Karpas-422 (cell line): ENCODE results near the gene RNF138. TPM values are rescaled to one million over a fixed set of nuclear protein-coding genes. Genes with fewer than 3 reads are reported as not detected.
A peak's percentile ranks its signal among the peaks of the same experiment; 100 is the strongest.
"Not testable (repeated sequence)": the region's sequence is repeated elsewhere in the genome, so short reads cannot be mapped to it uniquely, and the experiment has no call there.

Experiments
- DNase-seq: peaks from one replicate; pipeline ENCODE4 v3.0.0-alpha.2; 2015
- H2AFZ ChIP-seq: fragments of 200-600 bp; sonication (generic); 2 replicates; pipeline ENCODE4 v1.6.1; 2014; ENCODE audit warnings: antibody characterized with exemption, low read length, mixed read lengths
- H3K27ac ChIP-seq: fragments of 200-600 bp; sonication (generic); 2 replicates; pipeline ENCODE4 v1.5.1; 2014; ENCODE audit warnings: mild to moderate bottlenecking, low read length, moderate library complexity
- H3K27me3 ChIP-seq: fragments of 200-600 bp; sonication (generic); 2 replicates; pipeline ENCODE4 v1.6.1; 2014; ENCODE audit warnings: low read length, mixed read lengths
- H3K36me3 ChIP-seq: fragments of 200-600 bp; sonication (generic); 2 replicates; pipeline ENCODE4 v1.6.1; 2014; ENCODE audit warnings: low read length, mixed read lengths; ENCODE audit not compliant: insufficient read depth
- H3K4me1 ChIP-seq: fragments of 200-600 bp; sonication (generic); 2 replicates; pipeline ENCODE4 v1.6.1; 2014; ENCODE audit warnings: mild to moderate bottlenecking, low read length, mixed read lengths
- H3K4me2 ChIP-seq: fragments of 200-600 bp; sonication (generic); 2 replicates; pipeline ENCODE4 v1.6.1; 2014; ENCODE audit warnings: low read length, low read depth, mild to moderate bottlenecking; ENCODE audit not compliant: poor library complexity, severe bottlenecking
- H3K4me3 ChIP-seq: fragments of 200-600 bp; sonication (generic); 2 replicates; pipeline ENCODE4 v1.5.1; 2014; ENCODE audit warnings: mild to moderate bottlenecking, antibody characterized with exemption, low read length, mixed read lengths
- H3K79me2 ChIP-seq: fragments of 200-600 bp; sonication (generic); 2 replicates; pipeline ENCODE4 v1.6.1; 2014; ENCODE audit warnings: mild to moderate bottlenecking, low read length, mixed read lengths
- H3K9ac ChIP-seq: fragments of 200-600 bp; sonication (generic); 2 replicates; pipeline ENCODE4 v1.6.0; 2014; ENCODE audit warnings: low read length
- H3K9me2 ChIP-seq: fragments of 200-600 bp; sonication (generic), shearing (Covaris generic); replicated peaks from 2 replicates; pipeline ENCODE4 v1.6.0; 2014; ENCODE audit warnings: mild to moderate bottlenecking, low read length, moderate library complexity; ENCODE audit not compliant: insufficient read depth
- H3K9me3 ChIP-seq: fragments of 300-700, 200-600 bp; sonication (generic); 2 replicates; pipeline ENCODE4 v1.6.1; 2014; ENCODE audit warnings: low read length, mixed read lengths
- H4K20me1 ChIP-seq: fragments of 200-600 bp; sonication (generic); 2 replicates; pipeline ENCODE4 v1.6.1; 2014; ENCODE audit warnings: mild to moderate bottlenecking, antibody characterized with exemption, low read length, low read depth; ENCODE audit not compliant: insufficient read depth
- total RNA-seq: library from RNA; depleted of rRNA; stranded (reverse); fragments of >200 nt; shearing (Covaris generic); gene quantifications from 2 replicates; pipeline ENCODE4 v1.2.3, GENCODE V29; 2014; ENCODE audit warnings: low replicate concordance

Gene RNF138
- total RNA-seq, 1 experiment from 2014 or later, result 34.0 TPM

GRCh38 chr18:32139835-32140283, 48.2 kb downstream of the RNF138 start:
- H3K4me2 ChIP-seq, result no peak overlapping the region
- no peak overlapping the region for H3K27ac ChIP-seq
- no peaks in the 10 kb centered on the region for H3K9me3 ChIP-seq
- no peak overlapping the region for H3K9ac ChIP-seq
- no peaks in the 10 kb centered on the region for H3K27me3 ChIP-seq
- H3K36me3 ChIP-seq, result no peaks in the 10 kb centered on the region
- H3K4me3 ChIP-seq, result no peak overlapping the region
- no peaks in the 10 kb centered on the region for H3K4me1 ChIP-seq
- no peaks in the 10 kb centered on the region for H3K9me2 ChIP-seq
- no peak overlapping the region for H2AFZ ChIP-seq
- no peak for DNase-seq
- no peaks in the 10 kb centered on the region for H4K20me1 ChIP-seq
- H3K79me2 ChIP-seq, result no peaks in the 10 kb centered on the region

GRCh38 chr18:32148185-32148870, 56.7 kb downstream of the RNF138 start:
- Histone ChIP-seq H3K27ac (no peak overlapping the region), H3K36me3 (no peaks in the 10 kb centered on the region), H2AFZ (no peak overlapping the region), H3K4me3 (no peak overlapping the region), H3K79me2 (no peaks in the 10 kb centered on the region), H3K9me2 (no peaks in the 10 kb centered on the region), H3K9ac (no peak overlapping the region), H4K20me1 (no peaks in the 10 kb centered on the region), H3K4me1 (no peaks in the 10 kb centered on the region), H3K4me2 (no peak overlapping the region), H3K9me3 (no peaks in the 10 kb centered on the region), H3K27me3 (no peaks in the 10 kb centered on the region)
- DNase-seq, result no peak

- Histone ChIP-seq H3K9me3 (no peaks in the 10 kb centered on the region), H3K9me2 (no peaks in the 10 kb centered on the region), H2AFZ (no peak overlapping the region), H3K4me2 (no peak overlapping the region), H4K20me1 (no peaks in the 10 kb centered on the region), H3K9ac (no peak overlapping the region), H3K27me3 (no peaks in the 10 kb centered on the region), H3K79me2 (no peaks in the 10 kb centered on the region), H3K27ac (no peak overlapping the region), H3K4me3 (no peak overlapping the region), H3K4me1 (peaks cover 4% of the 10 kb centered on the region), H3K36me3 (no peaks in the 10 kb centered on the region)
- DNase-seq, result no peak
Observed at GRCh38 chr18:32152705-32153448, 61.2 kb downstream of the RNF138 start.

GRCh38 chr18:32156855-32157254, 65.2 kb downstream of the RNF138 start:
- no peaks in the 10 kb centered on the region for H3K36me3 ChIP-seq
- H3K9me2 ChIP-seq, result no peaks in the 10 kb centered on the region
- H3K27me3 ChIP-seq, result no peaks in the 10 kb centered on the region
- no peak overlapping the region for H2AFZ ChIP-seq
- H3K79me2 ChIP-seq, result no peaks in the 10 kb centered on the region
- H4K20me1 ChIP-seq, result no peaks in the 10 kb centered on the region
- H3K9ac ChIP-seq, result no peak overlapping the region
- H3K4me1 ChIP-seq, result peaks cover 5% of the 10 kb centered on the region
- H3K9me3 ChIP-seq, result no peaks in the 10 kb centered on the region
- H3K4me3 ChIP-seq, result no peak overlapping the region
- no peak overlapping the region for H3K4me2 ChIP-seq
- no peak for DNase-seq
- no peak overlapping the region for H3K27ac ChIP-seq

- H3K4me2 ChIP-seq, result peak overlapping the region; percentile 56
- no peaks in the 10 kb centered on the region for H3K79me2 ChIP-seq
- no peaks in the 10 kb centered on the region for H4K20me1 ChIP-seq
- H3K9ac ChIP-seq, result no peak overlapping the region; the same call in 1 of the 2 replicates
- no peak overlapping the region for H3K4me3 ChIP-seq
- no peaks in the 10 kb centered on the region for H3K9me2 ChIP-seq
- no peak overlapping the region for H3K27ac ChIP-seq
- H3K4me1 ChIP-seq, result peaks cover 5% of the 10 kb centered on the region
- no peaks in the 10 kb centered on the region for H3K9me3 ChIP-seq
- H3K27me3 ChIP-seq, result no peaks in the 10 kb centered on the region
- H3K36me3 ChIP-seq, result no peaks in the 10 kb centered on the region
- DNase-seq, result no peak
- 0 out of 2 replicates have a peak overlapping the region, but pooled peaks have one; percentile 37 for H2AFZ ChIP-seq
Observed at GRCh38 chr18:32157580-32157979, 65.9 kb downstream of the RNF138 start.

GRCh38 chr18:32158108-32158624, 66.5 kb downstream of the RNF138 start:
- no peaks in the 10 kb centered on the region for H3K27me3 ChIP-seq
- H3K9me2 ChIP-seq, result no peaks in the 10 kb centered on the region
- no peaks in the 10 kb centered on the region for H3K36me3 ChIP-seq
- H4K20me1 ChIP-seq, result no peaks in the 10 kb centered on the region
- no peaks in the 10 kb centered on the region for H3K9me3 ChIP-seq
- H3K4me1 ChIP-seq, result peaks cover 5% of the 10 kb centered on the region
- H3K4me2 ChIP-seq, result peak overlapping the region; percentile 56
- H3K79me2 ChIP-seq, result no peaks in the 10 kb centered on the region
- no peak overlapping the region for H3K4me3 ChIP-seq
- H2AFZ ChIP-seq, result 0 out of 2 replicates have a peak overlapping the region, but pooled peaks have one; percentile 37
- H3K27ac ChIP-seq, result no peak overlapping the region
- H3K9ac ChIP-seq, result no peak overlapping the region
- DNase-seq, result peak; percentile 90

- not testable (repeated sequence) for H4K20me1 ChIP-seq, H3K9me3 ChIP-seq, H2AFZ ChIP-seq, DNase-seq, H3K27ac ChIP-seq, H3K79me2 ChIP-seq, H3K4me1 ChIP-seq, H3K4me3 ChIP-seq, H3K9me2 ChIP-seq, H3K36me3 ChIP-seq, H3K4me2 ChIP-seq, H3K9ac ChIP-seq, H3K27me3 ChIP-seq
Observed at GRCh38 chr18:32158631-32159030, 67.0 kb downstream of the RNF138 start.

GRCh38 chr18:32160547-32160946, 68.9 kb downstream of the RNF138 start:
- H4K20me1 ChIP-seq, result no peaks in the 10 kb centered on the region
- H2AFZ ChIP-seq, result no peak overlapping the region
- no peaks in the 10 kb centered on the region for H3K9me2 ChIP-seq
- H3K9me3 ChIP-seq, result no peaks in the 10 kb centered on the region
- H3K27ac ChIP-seq, result no peak overlapping the region
- no peaks in the 10 kb centered on the region for H3K36me3 ChIP-seq
- no peaks in the 10 kb centered on the region for H3K79me2 ChIP-seq
- H3K27me3 ChIP-seq, result no peaks in the 10 kb centered on the region
- no peak overlapping the region for H3K4me2 ChIP-seq
- no peak overlapping the region for H3K4me3 ChIP-seq
- H3K9ac ChIP-seq, result no peak overlapping the region
- no peak for DNase-seq
- H3K4me1 ChIP-seq, result peaks cover 5% of the 10 kb centered on the region
